ENCODE measurements around the gene GPR4.
"Not testable (repeated sequence)": the region's sequence is repeated elsewhere in the genome, so short reads cannot be mapped to it uniquely, and the experiment has no call there.

GPR4 gene

DNA sequence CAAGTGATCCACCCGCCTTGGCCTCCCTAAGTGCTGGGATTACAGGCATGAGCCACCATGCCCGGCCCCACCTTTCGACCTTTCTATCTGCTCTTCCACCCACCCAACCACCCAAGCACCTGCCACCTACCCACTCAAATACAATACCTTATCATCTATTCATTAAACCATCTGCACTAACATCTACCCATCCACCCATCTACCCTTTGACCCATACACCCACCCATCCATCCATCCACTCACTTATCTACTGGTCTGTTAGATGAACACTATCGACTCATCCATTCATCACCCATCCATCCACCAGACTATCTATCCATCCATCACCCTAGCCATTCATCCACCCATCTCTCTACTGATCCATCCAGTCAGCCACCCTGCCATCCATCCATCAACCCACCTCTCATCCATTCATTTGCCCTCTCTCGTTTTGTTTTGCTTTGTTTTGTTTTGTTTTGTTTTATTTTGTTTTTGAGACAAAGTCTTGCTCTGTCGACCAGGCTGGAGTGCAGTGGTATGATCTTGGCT, 20.0 kb upstream of the GPR4 start:
- DNase-seq: no peak

DNA sequence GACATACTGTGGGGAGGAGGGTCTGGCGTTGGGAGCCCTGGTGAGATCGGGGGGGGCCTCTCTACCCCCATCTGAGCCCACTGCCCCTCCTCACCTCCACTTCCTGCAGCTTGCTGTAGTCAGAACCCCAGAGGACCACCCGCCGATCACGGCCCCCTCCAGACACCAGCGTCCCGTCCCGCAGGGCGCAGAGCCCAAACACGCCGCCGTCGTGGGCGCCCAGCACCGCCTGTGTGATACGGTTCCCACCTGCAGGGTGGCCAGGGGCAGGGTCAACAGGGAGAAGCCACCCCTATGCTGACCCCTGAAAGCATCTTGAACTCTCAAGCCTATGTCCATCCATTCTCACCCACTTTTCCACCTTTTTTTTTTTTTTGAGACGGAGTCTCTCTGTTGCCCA, 19.4 kb upstream of the GPR4 start:
- DNase-seq: no peak

DNA sequence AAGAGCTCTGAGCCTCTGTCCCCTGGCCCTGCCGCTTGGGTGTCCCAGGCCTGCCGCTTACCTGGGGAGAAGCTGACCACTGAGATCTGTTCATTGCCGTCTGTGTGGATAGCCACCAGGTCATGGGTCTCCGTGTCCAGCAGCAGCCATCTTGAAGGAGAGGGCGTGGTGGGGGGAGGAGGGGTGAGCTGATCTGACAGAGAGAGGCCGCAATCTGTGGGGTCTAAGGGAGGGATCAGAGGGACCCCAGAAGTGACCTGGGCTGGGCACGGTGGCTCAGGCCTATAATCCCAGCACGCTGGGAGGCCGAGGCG, 14.6 kb upstream of the GPR4 start:
- DNase-seq: no peak

DNA sequence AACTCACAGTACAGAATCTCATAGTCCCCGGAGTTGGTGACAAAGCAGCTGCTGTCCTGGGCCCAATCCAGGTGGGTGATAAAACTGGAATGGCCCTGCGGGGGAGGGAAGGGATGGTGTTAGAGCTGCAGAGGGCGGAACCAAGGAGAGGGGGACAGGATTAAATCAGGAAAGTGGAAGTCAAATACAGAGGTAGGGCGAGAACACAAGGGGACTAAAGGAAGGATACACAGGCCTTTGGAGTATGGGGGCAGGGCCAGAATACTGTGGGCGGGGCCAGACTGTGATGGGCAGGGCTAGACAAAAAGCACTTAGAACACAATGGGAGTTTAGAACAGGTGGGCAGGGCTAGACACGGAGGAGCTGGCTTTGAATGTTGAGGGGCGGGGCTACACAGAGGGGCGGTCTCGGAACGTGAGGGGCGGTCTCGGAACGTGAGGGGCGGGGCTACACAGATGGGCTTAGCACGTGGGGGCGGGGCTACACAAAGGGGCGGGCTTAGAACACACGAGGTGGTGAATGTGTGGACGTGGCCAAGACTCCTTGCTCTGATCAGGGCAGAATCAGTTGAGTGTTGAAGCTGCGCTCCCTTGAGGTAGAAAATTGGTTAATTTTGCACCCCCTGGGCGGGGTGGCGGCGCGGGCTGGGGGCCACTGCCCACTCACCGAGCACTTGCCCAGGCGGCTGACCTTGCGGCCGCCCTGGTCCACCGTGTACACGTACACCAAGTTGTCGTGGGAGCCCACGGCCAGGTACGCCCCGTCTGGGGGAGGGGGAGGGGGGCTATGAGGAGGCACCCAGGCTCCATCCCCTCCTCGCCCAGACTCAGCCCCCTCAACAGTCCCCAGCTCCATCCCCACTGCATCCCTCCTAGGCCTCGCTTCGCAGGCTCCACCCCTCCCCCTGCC, 14.0 kb upstream of the GPR4 start:
- DNase-seq: peak; percentile 65 to 70

DNA sequence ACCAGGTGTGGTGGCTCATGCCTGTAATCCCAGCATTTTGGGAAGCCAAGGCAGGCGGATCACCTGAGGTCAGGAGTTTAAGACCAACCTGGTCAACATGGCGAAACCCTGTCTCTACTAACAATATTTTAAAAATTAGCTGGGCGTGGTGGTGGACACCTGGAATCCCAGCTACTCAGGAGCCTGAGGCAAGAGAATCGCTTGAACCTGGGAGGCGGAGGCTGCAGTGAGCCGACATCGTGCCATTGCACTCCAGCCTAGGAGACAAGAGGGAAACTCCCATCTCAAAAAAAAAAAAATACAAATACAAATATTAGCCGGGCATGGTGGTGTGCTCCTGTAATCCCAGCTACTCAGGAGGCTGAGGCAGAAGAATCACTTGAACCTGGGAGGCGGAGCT, 13.0 kb upstream of the GPR4 start:
- not testable (repeated sequence) for DNase-seq

DNA sequence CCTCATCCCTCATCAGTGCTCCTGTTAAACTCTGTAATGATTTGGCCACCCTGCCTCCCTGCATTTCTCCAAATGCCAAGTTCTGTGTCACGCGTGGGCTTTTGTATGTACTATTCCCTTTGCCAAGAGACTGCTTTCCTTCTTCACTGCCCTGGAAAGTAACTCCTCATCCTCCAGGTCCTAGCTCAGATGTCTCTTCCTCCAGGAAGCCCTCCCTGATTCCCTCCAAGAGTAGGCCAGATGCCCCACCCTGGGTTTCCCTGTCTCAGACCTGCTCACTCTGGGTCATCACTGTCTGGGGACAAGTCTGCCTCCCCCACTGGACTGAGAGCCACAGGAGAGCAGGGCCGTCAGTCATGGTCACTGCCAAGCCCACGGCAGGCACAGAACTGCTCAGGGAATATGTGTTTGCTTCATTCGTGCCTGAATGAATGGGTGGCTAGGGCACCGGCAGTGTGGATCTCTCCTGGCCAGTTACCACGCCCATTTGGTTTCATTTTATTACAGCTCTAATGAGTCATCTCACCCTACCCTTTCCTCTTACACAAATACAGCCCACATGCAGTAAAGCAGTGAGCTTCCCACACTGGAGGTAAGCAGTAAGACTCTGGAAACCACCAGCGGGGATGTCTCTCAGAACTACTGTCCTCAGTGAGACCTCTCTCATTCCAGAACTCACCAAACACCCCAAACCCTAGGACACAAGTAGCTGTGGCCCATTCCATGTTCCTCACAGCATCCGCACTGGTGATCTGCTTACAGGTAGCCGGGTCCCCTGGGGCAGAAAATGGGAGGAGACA, 12.1 kb upstream of the GPR4 start:
- DNase-seq: peak; percentile 21 to 26

DNA sequence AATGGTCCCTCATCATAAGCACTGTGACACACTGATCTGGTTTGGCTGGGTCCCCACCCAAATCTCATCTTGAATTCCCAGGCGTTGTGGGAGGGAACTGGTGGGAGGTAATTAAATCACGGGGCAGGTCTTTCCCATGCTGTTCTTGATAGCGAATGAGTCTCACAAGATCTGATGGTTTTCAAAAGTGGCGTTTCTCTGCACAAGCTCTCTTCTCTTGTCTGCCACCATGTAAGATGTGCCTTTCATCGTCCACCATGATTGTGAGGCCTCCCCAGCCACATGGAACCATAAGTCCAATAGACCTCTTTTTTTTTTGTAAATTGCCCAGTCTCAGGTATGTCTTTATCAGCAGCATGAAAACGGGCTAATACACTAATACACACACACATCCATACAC, 6.9 kb upstream of the GPR4 start:
- DNase-seq: no peak

DNA sequence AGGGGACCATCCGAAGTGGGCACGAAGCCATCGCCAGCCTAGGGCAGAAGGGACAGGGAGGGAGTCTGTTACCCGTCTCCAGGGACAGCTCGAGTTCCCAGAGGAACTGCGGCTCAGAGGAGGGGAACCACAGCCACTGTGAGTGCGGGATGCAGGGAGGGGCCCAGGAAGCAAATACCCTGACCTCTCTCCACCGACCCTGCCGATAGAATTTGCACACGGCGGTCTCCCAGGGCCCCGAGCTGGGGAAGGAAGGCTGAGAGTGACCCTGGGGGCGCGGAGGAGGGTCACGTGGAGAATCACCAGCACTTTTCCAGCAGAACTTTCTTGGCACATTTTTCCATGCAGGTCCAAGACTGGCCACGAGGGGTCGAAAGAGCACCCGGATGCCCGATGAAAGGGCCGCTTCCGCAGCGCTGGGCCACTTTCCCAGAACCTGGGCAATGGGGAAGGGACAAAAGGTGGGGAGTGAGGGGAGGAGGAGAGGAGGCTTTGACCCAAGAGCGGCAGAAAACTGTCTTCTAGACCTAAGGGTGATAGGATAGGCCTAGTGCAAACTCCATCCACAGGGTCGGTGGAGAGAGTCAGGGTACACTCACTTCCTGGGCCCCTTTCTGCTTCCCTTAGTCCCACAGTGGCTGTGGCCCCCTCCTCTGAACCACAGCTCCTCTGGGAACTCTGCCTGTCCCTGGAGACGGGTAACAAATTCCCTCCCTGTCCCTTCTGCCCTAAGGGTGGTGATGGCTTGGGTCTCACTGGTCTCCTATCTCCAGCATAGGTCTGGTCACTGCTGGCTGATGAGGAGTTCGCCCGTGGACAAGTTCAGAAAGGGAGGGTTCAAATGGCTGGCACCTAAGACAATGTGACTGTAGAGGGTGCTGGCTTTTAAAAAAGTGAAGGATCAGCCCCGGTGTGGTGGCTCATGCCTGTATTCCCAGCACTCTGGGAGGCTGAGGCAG, 5.3 kb upstream of the GPR4 start:
- DNase-seq: peak; percentile 38 to 47

DNA sequence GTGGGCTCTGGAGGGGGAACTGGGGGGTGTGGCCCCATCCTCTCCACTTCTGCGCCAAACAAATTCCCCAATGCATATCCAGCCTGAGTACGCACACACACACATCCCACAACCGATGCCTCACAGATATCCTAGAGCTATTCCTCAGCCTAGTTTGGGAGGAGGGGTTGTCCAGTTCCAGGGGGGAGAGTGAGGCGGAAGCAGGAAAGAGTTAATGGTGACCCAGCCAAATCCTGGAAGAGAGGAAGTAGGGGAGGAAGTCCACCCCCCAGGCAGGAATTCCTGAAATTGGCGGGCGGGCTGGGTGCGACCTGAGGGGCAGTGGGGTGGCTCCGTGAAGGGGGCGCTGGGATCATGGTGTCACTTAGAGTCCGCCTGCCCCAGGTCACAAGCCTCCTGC, 897 bp downstream of the GPR4 start:
- DNase-seq: no peak

DNA sequence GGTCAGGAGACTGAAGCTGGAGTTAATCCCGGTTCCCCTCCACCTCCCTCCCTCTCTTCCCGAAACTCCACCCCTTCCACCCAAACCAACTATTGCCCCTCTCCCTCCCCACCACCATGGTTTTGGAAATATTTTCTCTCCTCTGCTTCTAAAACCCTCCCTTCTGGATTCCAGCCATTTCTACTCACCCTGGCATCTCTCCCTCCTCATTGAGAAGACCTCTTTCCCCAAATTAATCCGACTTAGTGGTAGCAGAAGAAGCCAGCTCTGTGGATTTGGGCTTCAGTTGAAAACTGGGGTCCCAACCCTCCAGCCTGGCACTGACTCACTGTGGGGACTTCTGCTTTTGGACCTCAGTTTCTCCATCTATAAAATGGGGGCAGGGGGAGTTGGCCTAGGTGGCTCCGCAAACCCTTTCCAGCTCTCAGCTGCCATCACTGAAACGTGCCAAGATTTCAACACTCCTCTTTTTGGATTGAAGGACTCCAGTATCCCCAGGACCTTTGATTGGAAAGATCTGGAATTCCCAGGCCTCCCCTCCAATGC, 1.6 kb downstream of the GPR4 start:
- no peak for DNase-seq

DNA sequence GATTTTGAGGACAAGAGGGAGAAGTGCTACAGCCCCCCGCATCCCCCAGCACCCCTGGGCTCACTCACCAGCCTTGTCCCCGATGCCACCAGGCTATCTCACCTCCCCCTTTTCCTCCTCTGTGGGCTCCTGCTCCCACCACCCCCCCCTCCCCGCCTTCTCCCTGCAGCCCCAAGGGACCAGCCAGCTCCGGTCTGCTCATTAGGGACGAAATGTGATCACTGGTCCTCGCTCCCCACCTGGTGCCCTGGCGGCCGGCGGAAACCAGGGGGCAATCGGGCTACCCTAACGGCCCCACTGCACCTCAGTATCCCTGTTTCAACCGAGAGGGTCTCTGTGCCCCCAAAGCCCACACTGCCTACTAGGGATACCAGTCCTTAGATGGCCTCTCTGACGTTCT, 2.7 kb downstream of the GPR4 start:
- no peak for DNase-seq

DNA sequence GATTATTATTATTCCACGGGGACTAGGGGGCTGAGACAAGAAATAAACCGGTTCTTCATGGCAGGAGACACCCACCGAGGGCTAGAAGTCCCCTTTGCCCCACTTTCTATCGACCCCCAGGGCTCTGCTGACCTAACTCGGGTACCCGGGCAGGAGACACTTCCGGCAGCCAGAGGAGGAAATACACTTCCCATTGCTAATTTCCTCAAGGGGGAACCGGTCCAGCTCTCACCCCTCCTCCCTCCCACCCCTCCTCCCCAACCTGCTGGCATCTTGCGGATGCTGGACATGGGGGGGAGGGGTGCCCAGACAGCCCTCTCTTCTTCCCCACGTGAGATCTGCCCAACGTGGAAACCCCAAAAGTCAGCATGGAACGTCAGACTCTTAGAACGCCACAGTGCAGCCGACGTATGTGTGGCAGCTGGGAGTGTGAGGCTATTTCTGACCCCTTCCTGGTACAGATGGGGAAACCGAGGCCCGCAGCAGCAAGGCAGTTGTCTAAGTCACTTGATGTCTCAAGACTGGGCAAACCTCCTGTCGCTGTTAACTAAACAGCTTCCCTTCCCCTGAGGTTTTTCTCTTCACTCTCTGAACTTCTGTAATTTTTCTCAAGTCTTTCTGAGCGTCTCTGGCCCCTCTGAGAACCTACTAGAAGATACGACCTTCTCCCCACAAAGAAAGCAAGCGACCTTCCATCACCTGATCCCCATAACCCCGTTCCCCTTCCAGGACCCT, 3.6 kb downstream of the GPR4 start:
- no peak for DNase-seq

DNA sequence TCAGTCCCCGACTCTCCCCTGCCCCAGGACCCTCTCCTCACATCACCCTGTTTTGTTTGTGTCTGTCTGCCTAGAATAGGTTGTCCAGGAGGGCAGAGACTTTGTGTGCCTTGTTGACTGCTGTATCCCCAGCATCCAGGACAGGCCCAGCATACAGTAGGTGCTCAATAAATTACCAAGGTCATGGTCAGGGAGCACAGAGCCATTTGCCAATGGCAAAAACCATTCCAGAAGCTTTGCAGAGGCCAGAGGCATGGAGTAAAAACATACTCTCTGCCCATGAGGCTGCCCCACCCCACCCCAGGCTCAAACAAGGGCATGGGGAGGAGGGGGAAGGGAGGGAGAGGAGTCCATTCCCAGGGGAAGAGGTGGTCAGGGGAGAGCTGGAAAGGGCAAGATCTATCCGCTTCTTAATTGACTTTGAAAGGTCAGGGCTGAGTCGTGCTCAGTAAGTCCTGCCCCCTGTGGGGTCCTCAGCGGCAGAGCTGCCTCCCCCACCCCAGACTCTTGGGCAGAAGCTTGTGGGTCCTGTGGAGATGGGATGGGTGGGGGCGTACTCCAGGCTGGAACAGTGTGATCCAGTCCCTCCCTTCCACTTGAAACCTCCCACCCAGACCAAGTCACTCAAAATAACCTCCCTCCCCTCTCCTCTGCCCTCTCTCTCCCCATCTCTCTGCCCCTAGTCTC, 4.4 kb downstream of the GPR4 start:
- no peak for DNase-seq

DNA sequence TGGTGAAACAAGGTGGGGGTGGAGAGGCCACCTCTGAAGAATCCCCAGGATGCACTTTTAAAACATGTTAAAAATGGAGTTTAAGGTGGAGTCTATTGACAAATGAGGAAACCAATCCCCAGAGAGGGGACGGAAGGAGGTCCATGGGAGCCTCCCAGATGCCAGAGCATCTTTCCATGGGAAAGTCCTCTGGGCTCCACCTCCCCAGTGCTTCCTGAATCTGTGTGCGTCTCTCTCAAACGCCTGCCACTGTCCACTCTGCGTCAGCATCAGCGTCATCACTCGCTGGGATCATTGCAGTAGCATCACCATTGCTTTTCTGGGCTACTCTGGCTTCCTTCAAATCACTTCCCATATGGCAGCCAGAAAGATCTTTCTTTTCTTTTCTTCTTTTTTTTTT, 6.2 kb downstream of the GPR4 start:
- no peak for DNase-seq

DNA sequence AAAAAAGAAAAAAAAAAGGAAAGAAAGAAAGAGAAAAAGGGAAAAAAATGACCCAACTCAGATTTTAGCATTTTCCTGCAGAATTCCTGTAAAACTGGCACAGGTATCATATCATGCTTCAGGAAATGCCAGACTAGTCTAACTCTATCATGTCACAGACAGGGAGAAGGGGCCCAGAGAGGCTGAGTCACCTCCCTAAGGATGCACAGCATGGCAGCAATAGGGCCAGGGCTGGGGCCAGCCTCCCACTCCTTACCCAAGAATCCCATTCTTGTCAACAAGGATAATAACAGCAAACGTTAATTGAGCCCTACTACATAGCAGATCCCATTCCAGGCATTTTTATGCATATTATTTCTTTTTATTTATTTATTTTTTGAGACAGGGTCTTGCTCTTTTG, 8.5 kb downstream of the GPR4 start:
- DNase-seq: no peak

DNA sequence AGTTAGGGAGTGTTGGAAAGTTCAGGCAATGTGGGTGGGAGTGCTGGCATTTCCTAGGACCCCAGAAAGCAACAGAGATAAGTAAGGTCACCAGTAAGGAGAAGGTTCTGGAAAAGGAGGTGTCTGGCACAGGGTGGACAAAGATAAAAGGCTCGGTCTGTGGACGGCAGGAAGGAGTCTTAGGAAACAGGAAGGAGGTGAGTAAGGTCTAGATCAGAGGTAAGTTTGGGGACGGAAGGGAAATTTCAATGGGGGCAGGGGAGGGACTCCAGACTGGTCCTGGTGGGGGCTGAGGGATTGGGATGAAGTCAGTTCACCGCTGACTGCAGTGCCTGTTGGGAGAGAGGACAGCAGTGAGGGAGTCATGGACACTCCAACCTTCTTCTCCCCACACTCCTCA, 9.6 kb downstream of the GPR4 start:
- DNase-seq: no peak

DNA sequence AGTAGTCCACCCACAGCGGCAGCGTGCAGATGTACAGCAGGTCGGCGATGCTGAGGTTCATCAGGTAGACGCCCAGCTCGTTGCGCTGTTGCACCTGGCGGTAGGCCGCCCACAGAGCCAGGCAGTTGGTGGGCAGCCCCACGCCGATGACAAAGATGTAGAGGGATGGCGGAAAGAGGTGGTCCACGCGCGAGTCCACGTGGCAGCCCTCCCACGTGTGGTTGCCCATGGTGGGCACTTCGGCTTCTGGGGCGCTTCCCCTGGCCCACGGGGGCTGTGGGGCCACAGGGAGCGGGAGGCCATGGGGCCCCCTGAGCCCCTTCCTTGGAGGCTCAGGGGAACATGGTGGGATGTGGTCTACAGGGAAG, 10.4 kb downstream of the GPR4 start:
- DNase-seq: no peak

DNA sequence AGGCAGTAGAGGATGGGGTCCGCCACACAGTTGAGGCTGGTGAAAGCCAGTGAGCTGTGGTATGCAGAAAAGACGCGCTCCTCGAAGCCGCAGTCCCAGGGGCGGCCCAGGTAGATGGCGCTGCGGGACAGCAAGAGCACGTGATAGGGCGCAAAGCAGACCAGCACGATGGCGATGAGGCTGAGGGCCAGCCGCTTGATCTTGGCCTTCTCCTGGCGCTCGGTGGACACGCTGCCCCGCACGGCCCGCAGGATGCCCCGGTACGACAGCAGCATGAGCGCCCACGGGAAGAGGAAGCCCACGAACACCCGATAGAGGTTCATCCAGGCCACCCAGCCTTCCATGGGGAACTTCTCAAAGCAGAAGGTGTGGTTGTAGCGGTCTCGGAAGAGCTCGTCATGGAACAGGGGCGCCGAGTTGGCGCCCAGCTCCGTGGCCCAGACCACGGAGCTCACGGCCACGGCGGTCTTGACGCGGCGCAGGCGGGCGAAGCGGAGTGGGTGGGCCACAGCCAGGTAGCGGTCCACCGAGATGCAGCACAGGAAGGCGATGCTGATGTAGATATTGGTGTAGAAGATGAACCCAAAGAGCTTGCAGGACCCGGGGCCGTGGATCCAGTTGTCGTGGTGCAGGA, 10.9 kb downstream of the GPR4 start:
- peak; percentile 23 to 38 for DNase-seq

DNA sequence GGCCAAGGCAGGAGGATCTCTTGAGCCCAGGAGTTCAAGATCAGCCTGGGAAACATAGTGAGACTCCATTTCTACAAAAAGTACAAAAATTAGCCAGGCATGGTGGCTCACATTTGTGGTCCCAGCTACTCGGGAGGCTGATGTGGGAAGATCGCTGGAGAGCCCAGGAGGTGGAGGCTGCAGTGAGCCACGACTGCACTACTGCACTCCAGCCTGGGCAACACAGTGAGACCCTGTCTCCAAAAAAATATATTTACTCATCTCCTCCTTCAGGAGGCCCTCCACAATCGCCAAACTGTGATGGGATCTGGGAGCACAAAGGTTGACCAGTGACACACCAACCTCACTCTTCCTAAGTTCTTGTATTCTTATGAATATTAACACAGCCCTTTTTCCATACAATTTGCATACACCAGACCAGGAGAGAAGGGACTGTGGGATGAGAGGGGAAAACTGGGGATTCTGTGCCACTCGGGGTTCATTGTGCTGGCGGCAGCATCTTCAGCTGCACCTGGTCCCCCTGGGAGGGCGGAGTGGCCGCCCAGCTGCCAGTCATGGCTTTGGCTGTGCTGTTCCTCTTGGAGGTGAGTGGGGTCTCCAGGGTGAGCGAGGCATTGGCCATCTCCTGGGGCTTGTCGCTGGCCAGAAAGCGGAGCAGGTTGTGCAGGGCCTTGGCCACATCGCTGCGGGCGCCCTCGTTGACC, 11.6 kb downstream of the GPR4 start:
- DNase-seq: no peak

DNA sequence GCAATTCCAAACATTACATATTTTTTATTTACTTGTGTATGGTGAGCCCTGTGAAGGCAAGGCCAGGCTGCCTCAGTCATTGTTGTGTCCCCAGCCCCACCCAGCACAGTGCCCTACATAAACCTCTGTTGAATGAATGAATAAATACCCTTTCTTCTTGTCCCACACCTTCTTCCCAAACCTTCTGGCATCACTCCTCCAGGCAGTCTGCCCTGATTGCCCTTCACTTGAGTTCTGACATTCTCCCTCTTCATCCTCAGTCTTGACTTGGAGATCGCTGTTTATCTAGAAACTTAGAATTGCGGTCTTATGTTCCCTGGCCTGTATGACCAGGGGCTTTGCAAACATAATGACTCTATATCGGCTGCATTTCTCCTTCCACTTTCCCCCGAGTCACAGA, 12.2 kb downstream of the GPR4 start:
- no peak for DNase-seq
